Panc1 (cell line): ENCODE results near the gene OR1J2.

Experiments
- CTCF ChIP-seq: fragments of 450-650 bp; IDR thresholded peaks from 2 replicates; pipeline ENCODE4 v1.5.1; 2017; ENCODE audit warnings: mild to moderate bottlenecking
- POLR2AphosphoS5 ChIP-seq: IDR thresholded peaks from 2 replicates; pipeline ENCODE4 v1.6.1; 2012; ENCODE audit warnings: mild to moderate bottlenecking, low read depth, low read length, moderate library complexity
- REST ChIP-seq, 2 experiments: IDR thresholded peaks; 2 replicates each; pipeline ENCODE4 v1.6.1; 2011 to 2012; ENCODE audit warnings: low read depth in 2 of 2, control low read depth in 1 of 2, low read length in 1 of 2, mild to moderate bottlenecking in 1 of 2, moderate library complexity in 1 of 2; ENCODE audit not compliant: insufficient read depth in 1 of 2
- SIN3A ChIP-seq: IDR thresholded peaks from 2 replicates; pipeline ENCODE4 v1.6.1; 2012; ENCODE audit warnings: low read depth, mild to moderate bottlenecking, low read length, moderate library complexity, borderline replicate concordance; ENCODE audit not compliant: insufficient read depth
- TCF7L2 ChIP-seq: IDR thresholded peaks from 2 replicates; pipeline ENCODE4 v1.6.1; 2011; ENCODE audit warnings: mild to moderate bottlenecking, low read depth, low read length, inconsistent platforms

- TF ChIP-seq CTCF (no peak), REST (IDR thresholded peaks at IDR 0.05; ENCODE audit: insufficient read depth in 1 of 2, low read depth in 2 of 2, low read length in 1 of 2) (no peak), POLR2AphosphoS5 (no peak), TCF7L2 (no peak), SIN3A (no peak)
Observed at GRCh38 chr9:122474561-122474960, 36.0 kb upstream of the OR1J2 start.
